ENCODE results near the gene PSAT1. TPM values are rescaled to one million over a fixed set of nuclear protein-coding genes. Genes with fewer than 3 reads are reported as not detected.

Gene PSAT1
- total RNA-seq, 1 experiment from 2014 or later, result 179 TPM

GRCh38 chr9:78301466-78301865, 4.5 kb downstream of the PSAT1 start:
- peaks cover 72% of the 10 kb centered on the region for H3K36me3 ChIP-seq (ENCODE audit: insufficient read depth, low read length, poor library complexity, severe bottlenecking)

GRCh38 chr9:78303377-78304062, 6.6 kb downstream of the PSAT1 start:
- H3K27me3 ChIP-seq (replicated peaks; ENCODE audit: insufficient read depth, low read depth, low read length, poor library complexity), result no peaks in the 10 kb centered on the region
- CTCF ChIA-PET, result no interaction called here
- POLR2A ChIA-PET (ENCODE audit: low non-redundant PET), result no interaction called here
- peaks cover 90% of the 10 kb centered on the region for H3K36me3 ChIP-seq (ENCODE audit: insufficient read depth, low read length, poor library complexity, severe bottlenecking)
- intact Hi-C loops (cut with micrococcal nuclease; ENCODE audit: unreplicated experiment), result no loop called here
- H3K4me3 ChIP-seq (ENCODE audit: low read depth, low read length, poor library complexity, severe bottlenecking), result no peak overlapping the region
- H3K27ac ChIP-seq (ENCODE audit: low read depth, low read length, poor library complexity, severe bottlenecking), result no peak overlapping the region
- TF ChIP-seq EZH2 (IDR thresholded peaks at IDR 0.05; ENCODE audit: borderline replicate concordance, low read depth, low read length, poor library complexity, severe bottlenecking) (no peak), CTCF (conservative IDR thresholded peaks at IDR 0.05; ENCODE audit: low read depth, low read length) (no peak)
- H3K9me3 ChIP-seq (ENCODE audit: low read depth, low read length, poor library complexity, severe bottlenecking), result no peaks in the 10 kb centered on the region
- DNase-seq (ENCODE audit: low spot score), result no peak
- H3K4me1 ChIP-seq (ENCODE audit: insufficient read depth, low read length, poor library complexity, severe bottlenecking), result peaks cover 6% of the 10 kb centered on the region
- BruUV-seq (replicated peaks), result no TSS peak

More at GRCh38 chr9:78301466-78301865, 4.5 kb downstream of the PSAT1 start:
- ChIA-PET CTCF (no interaction called here), POLR2A (ENCODE audit: low non-redundant PET) (interaction anchor here (0.7 kb wide), 1 partner anchor 1284 kb away, joined by 3 read pairs; no protein-coding TSS in a partner anchor)
- intact Hi-C loops (cut with micrococcal nuclease; ENCODE audit: unreplicated experiment), result no loop called here
- Histone ChIP-seq H3K9me3 (ENCODE audit: low read depth, low read length, poor library complexity, severe bottlenecking) (no peaks in the 10 kb centered on the region), H3K27me3 (replicated peaks; ENCODE audit: insufficient read depth, low read depth, low read length, poor library complexity) (no peaks in the 10 kb centered on the region), H3K4me3 (ENCODE audit: low read depth, low read length, poor library complexity, severe bottlenecking) (no peak overlapping the region), H3K4me1 (ENCODE audit: insufficient read depth, low read length, poor library complexity, severe bottlenecking) (peaks cover 6% of the 10 kb centered on the region), H3K27ac (ENCODE audit: low read depth, low read length, poor library complexity, severe bottlenecking) (no peak overlapping the region)
- TF ChIP-seq CTCF (conservative IDR thresholded peaks at IDR 0.05; ENCODE audit: low read depth, low read length) (no peak), EZH2 (IDR thresholded peaks at IDR 0.05; ENCODE audit: borderline replicate concordance, low read depth, low read length, poor library complexity, severe bottlenecking) (no peak)
- BruUV-seq (replicated peaks), result no TSS peak
- DNase-seq (ENCODE audit: low spot score), result no peak

- H3K4me3 ChIP-seq (ENCODE audit: low read depth, low read length, poor library complexity, severe bottlenecking), result no peak overlapping the region
- TF ChIP-seq CTCF (conservative IDR thresholded peaks at IDR 0.05; ENCODE audit: low read depth, low read length), result no peak
- TF ChIP-seq EZH2 (IDR thresholded peaks at IDR 0.05; ENCODE audit: borderline replicate concordance, low read depth, low read length, poor library complexity, severe bottlenecking), result no peak
- POLR2A ChIA-PET (ENCODE audit: low non-redundant PET), result no interaction called here
- CTCF ChIA-PET, result no interaction called here
- H3K4me1 ChIP-seq (ENCODE audit: insufficient read depth, low read length, poor library complexity, severe bottlenecking), result no peaks in the 10 kb centered on the region
- H3K27ac ChIP-seq (ENCODE audit: low read depth, low read length, poor library complexity, severe bottlenecking), result no peak overlapping the region
- H3K27me3 ChIP-seq (replicated peaks; ENCODE audit: insufficient read depth, low read depth, low read length, poor library complexity), result no peaks in the 10 kb centered on the region
- intact Hi-C loops (cut with micrococcal nuclease; ENCODE audit: unreplicated experiment), result no loop called here
- peaks cover 95% of the 10 kb centered on the region for H3K36me3 ChIP-seq (ENCODE audit: insufficient read depth, low read length, poor library complexity, severe bottlenecking)
- no peak for DNase-seq (ENCODE audit: low spot score)
- no TSS peak for BruUV-seq (replicated peaks)
- H3K9me3 ChIP-seq (ENCODE audit: low read depth, low read length, poor library complexity, severe bottlenecking), result no peaks in the 10 kb centered on the region
Observed at GRCh38 chr9:78304357-78304756, 7.4 kb downstream of the PSAT1 start.
